SK-N-SH treated with all-trans-retinoic acid at 6 μM for 48 hours (cell line): ENCODE data around the gene ECHS1.

Experiments
- ATAC-seq: fragments of 200-7000 bp; cut with Tn5 transposase; 3 replicates; pipeline ENCODE4 v1.9.1; 2020; ENCODE audit warnings: mild to moderate bottlenecking, moderate library complexity
- ARNTL ChIP-seq: fragments of 450-650 bp; formaldehyde crosslinking; IDR thresholded peaks from 2 replicates; pipeline ENCODE4 v1.5.0; 2020; ENCODE audit warnings: low read depth, mild to moderate bottlenecking, moderate library complexity, borderline replicate concordance
- BACH2 ChIP-seq: fragments of 250-450 bp; sonication (Bioruptor Pico); IDR thresholded peaks from 2 replicates; pipeline ENCODE4 v1.9.0; 2021; ENCODE audit warnings: mild to moderate bottlenecking, borderline replicate concordance
- CREB5 ChIP-seq: fragments of 250-450 bp; sonication (Bioruptor Pico); IDR thresholded peaks from 2 replicates; pipeline ENCODE4 v1.5.1; 2020; ENCODE audit warnings: low read depth, mild to moderate bottlenecking, moderate library complexity
- CSDC2 ChIP-seq: fragments of 250-450 bp; sonication (Bioruptor Pico); IDR thresholded peaks from 2 replicates; pipeline ENCODE4 v1.5.0; 2020; ENCODE audit warnings: mild to moderate bottlenecking, moderate library complexity
- CSRNP3 ChIP-seq: fragments of 250-450 bp; sonication (Bioruptor Pico); IDR thresholded peaks from 2 replicates; pipeline ENCODE4 v1.5.1; 2021; ENCODE audit warnings: mild to moderate bottlenecking, moderate library complexity
- ISL1 ChIP-seq: fragments of 250-450 bp; sonication (Bioruptor Pico); IDR thresholded peaks from 2 replicates; pipeline ENCODE4 v2.1.2; 2022; ENCODE audit warnings: mild to moderate bottlenecking, moderate library complexity
- OSR1 ChIP-seq: fragments of 250-450 bp; sonication (Bioruptor Pico); IDR thresholded peaks from 2 replicates; pipeline ENCODE4 v1.8.0; 2022; ENCODE audit warnings: moderate library complexity, mild to moderate bottlenecking, inconsistent platforms
- POU6F1 ChIP-seq: fragments of 250-450 bp; sonication (Bioruptor Pico); IDR thresholded peaks from 2 replicates; pipeline ENCODE4 v1.8.0; 2021; ENCODE audit warnings: low read depth, mild to moderate bottlenecking, moderate library complexity, borderline replicate concordance
- PPARA ChIP-seq: fragments of 250-450 bp; sonication (Bioruptor Pico); IDR thresholded peaks from 2 replicates; pipeline ENCODE4 v1.5.0; 2020; ENCODE audit warnings: mild to moderate bottlenecking, borderline replicate concordance
- RARB ChIP-seq: fragments of 250-450 bp; sonication (Bioruptor Pico); IDR thresholded peaks from 2 replicates; pipeline ENCODE4 v1.8.0; 2021; ENCODE audit warnings: mild to moderate bottlenecking, moderate library complexity
- TCF4 ChIP-seq: fragments of 250-450 bp; sonication (Bioruptor Pico); IDR thresholded peaks from 2 replicates; pipeline ENCODE4 v1.8.0; 2021; ENCODE audit warnings: mild to moderate bottlenecking, moderate library complexity, borderline replicate concordance
- TOX ChIP-seq: fragments of 250-450 bp; sonication (Bioruptor Pico); IDR thresholded peaks from 2 replicates; pipeline ENCODE4 v1.8.0; 2021; ENCODE audit warnings: mild to moderate bottlenecking, moderate library complexity, borderline replicate concordance
- TSHZ2 ChIP-seq: fragments of 250-450 bp; sonication (Bioruptor Pico); IDR thresholded peaks from 2 replicates; pipeline ENCODE4 v1.5.0; 2020; ENCODE audit warnings: mild to moderate bottlenecking, moderate library complexity
- ZC3H10 ChIP-seq: fragments of 250-450 bp; sonication (Bioruptor Pico); IDR thresholded peaks from 2 replicates; pipeline ENCODE4 v1.5.1; 2021; ENCODE audit warnings: mild to moderate bottlenecking, moderate library complexity
- ZFP3 ChIP-seq: fragments of 250-450 bp; sonication (Bioruptor Pico); IDR thresholded peaks from 2 replicates; pipeline ENCODE4 v1.5.0; 2020; ENCODE audit warnings: mild to moderate bottlenecking, moderate library complexity
- ZFP30 ChIP-seq: fragments of 450-650 bp; formaldehyde crosslinking; IDR thresholded peaks from 2 replicates; pipeline ENCODE4 v1.5.0; 2022; ENCODE audit warnings: mild to moderate bottlenecking, moderate library complexity
- ZNF565 ChIP-seq: fragments of 450-650 bp; formaldehyde crosslinking; conservative IDR thresholded peaks from 2 replicates; pipeline ENCODE4 v1.5.0; 2020; ENCODE audit warnings: low read depth, mild to moderate bottlenecking, moderate library complexity
- ZNF70 ChIP-seq: fragments of 450-650 bp; formaldehyde crosslinking; IDR thresholded peaks from 2 replicates; pipeline ENCODE4 v1.5.0; 2020; ENCODE audit warnings: mild to moderate bottlenecking, moderate library complexity
- ZNF8 ChIP-seq: fragments of 450-650 bp; formaldehyde crosslinking; IDR thresholded peaks from 2 replicates; pipeline ENCODE4 v1.5.0; 2020; ENCODE audit warnings: mild to moderate bottlenecking, moderate library complexity

ECHS1 gene

GRCh38 chr10:133316266-133316665 is 56.9 kb downstream of the ECHS1 start (continued):
- no peak for TF ChIP-seq CSRNP3
- TF ChIP-seq, all 23 proteins: peak for 0

- no peak for ATAC-seq
- TF ChIP-seq ZNF565 (CRISPR knock-in tag) (no peak), PPARA (CRISPR knock-in tag) (no peak), ARNTL (CRISPR knock-in tag) (no peak), ISL1 (CRISPR knock-in tag) (no peak), CREB5 (CRISPR knock-in tag) (no peak), ZC3H10 (CRISPR knock-in tag) (no peak), OSR1 (CRISPR knock-in tag) (no peak), ZNF8 (no peak), POU6F1 (no peak), ZNF70 (CRISPR knock-in tag) (no peak), ZFP3 (CRISPR knock-in tag) (no peak), TSHZ2 (CRISPR knock-in tag) (no peak), TCF4 (no peak), TOX (CRISPR knock-in tag) (no peak)
Measured at GRCh38 chr10:133315847-133316246, 57.3 kb downstream of the ECHS1 start.

GRCh38 chr10:133314911-133315310 is 58.2 kb downstream of the ECHS1 start:
- no peak for ATAC-seq
- no peak for TF ChIP-seq ZNF565 (CRISPR knock-in tag)
- no peak for TF ChIP-seq TOX (CRISPR knock-in tag)
- TF ChIP-seq TSHZ2 (CRISPR knock-in tag): no peak
- no peak for TF ChIP-seq BACH2 (CRISPR knock-in tag)
- no peak for TF ChIP-seq RARB (CRISPR knock-in tag)
- no peak for TF ChIP-seq ZNF70 (CRISPR knock-in tag)
- no peak for TF ChIP-seq POU6F1
- TF ChIP-seq CREB5 (CRISPR knock-in tag): no peak
- no peak for TF ChIP-seq ARNTL (CRISPR knock-in tag)
- no peak for TF ChIP-seq ZFP3 (CRISPR knock-in tag)
- no peak for TF ChIP-seq ZFP30 (CRISPR knock-in tag)
- no peak for TF ChIP-seq CSDC2 (CRISPR knock-in tag)
